H9 (cell line): ENCODE measurements around the gene TRMT61A. TPM values are rescaled to one million over a fixed set of nuclear protein-coding genes. Genes with fewer than 3 reads are reported as not detected.

Source experiments
- DNase-seq: peaks from one replicate; pipeline ENCODE4 v3.0.0-alpha.2; 2017
- H2AFZ ChIP-seq: one replicate; pipeline ENCODE4 v1.6.1; 2013; ENCODE audit warnings: mild to moderate bottlenecking, low read length, control low read depth, moderate library complexity
- H2AK5ac ChIP-seq: 2 replicates; pipeline ENCODE4 v1.6.1; 2013; ENCODE audit warnings: low read length, control low read depth, mixed read lengths; ENCODE audit not compliant: insufficient read length
- H2BK120ac ChIP-seq: one replicate; pipeline ENCODE4 v1.6.1; 2013; ENCODE audit warnings: low read depth, mild to moderate bottlenecking, low read length, control low read depth, inconsistent platforms; ENCODE audit not compliant: poor library complexity, severe bottlenecking
- H2BK12ac ChIP-seq: 2 replicates; pipeline ENCODE4 v1.6.1; 2013; ENCODE audit warnings: low read length, control low read depth, mixed read lengths, low read depth; ENCODE audit not compliant: insufficient read length
- H2BK15ac ChIP-seq: 2 replicates; pipeline ENCODE4 v1.6.1; 2013; ENCODE audit warnings: low read depth, low read length, control low read depth
- H2BK20ac ChIP-seq: one replicate; pipeline ENCODE4 v1.6.1; 2013; ENCODE audit warnings: low read depth, mild to moderate bottlenecking, low read length, control low read depth, inconsistent platforms; ENCODE audit not compliant: poor library complexity, severe bottlenecking
- H2BK5ac ChIP-seq: 2 replicates; pipeline ENCODE4 v1.6.1; 2013; ENCODE audit warnings: low read length, control low read depth, mixed read lengths; ENCODE audit not compliant: insufficient read length
- H3K14ac ChIP-seq: 2 replicates; pipeline ENCODE4 v1.6.1; 2013; ENCODE audit warnings: low read length, control low read depth; ENCODE audit not compliant: insufficient read depth
- H3K18ac ChIP-seq: 2 replicates; pipeline ENCODE4 v1.6.1; 2013; ENCODE audit warnings: low read depth, mild to moderate bottlenecking, mixed read lengths, low read length, control low read depth; ENCODE audit not compliant: insufficient read length
- H3K23ac ChIP-seq: 2 replicates; pipeline ENCODE4 v1.6.1; 2013; ENCODE audit warnings: low read length, control low read depth, mixed read lengths, low read depth; ENCODE audit not compliant: insufficient read length
- H3K23me2 ChIP-seq: 2 replicates; pipeline ENCODE4 v1.6.1; 2013; ENCODE audit warnings: low read depth, mild to moderate bottlenecking, mixed read lengths, low read length, control low read depth; ENCODE audit not compliant: insufficient read length, poor library complexity, severe bottlenecking
- H3K27ac ChIP-seq: 2 replicates; pipeline ENCODE4 v1.5.1; 2013; ENCODE audit warnings: low read length, control low read depth, mixed read lengths, low read depth; ENCODE audit not compliant: insufficient read length
- H3K27me3 ChIP-seq: 2 replicates; pipeline ENCODE4 v1.6.1; 2013; ENCODE audit warnings: low read length, control low read depth, inconsistent platforms; ENCODE audit not compliant: insufficient read depth
- H3K4ac ChIP-seq: 2 replicates; pipeline ENCODE4 v1.6.1; 2013; ENCODE audit warnings: low read depth, mild to moderate bottlenecking, control low read depth, inconsistent platforms, low read length, moderate library complexity
- H3K4me1 ChIP-seq: 2 replicates; pipeline ENCODE4 v1.6.1; 2013; ENCODE audit warnings: low read length, control low read depth, inconsistent platforms; ENCODE audit not compliant: insufficient read depth
- H3K4me2 ChIP-seq: 2 replicates; pipeline ENCODE4 v1.6.1; 2013; ENCODE audit warnings: low read length, control low read depth, mixed read lengths; ENCODE audit not compliant: insufficient read length, insufficient read depth
- H3K56ac ChIP-seq: 2 replicates; pipeline ENCODE4 v1.6.1; 2013; ENCODE audit warnings: low read depth, mild to moderate bottlenecking, mixed read lengths, low read length, control low read depth; ENCODE audit not compliant: insufficient read length
- H3K79me1 ChIP-seq: 2 replicates; pipeline ENCODE4 v1.6.1; 2013; ENCODE audit warnings: low read depth, mild to moderate bottlenecking, moderate library complexity, low read length, control low read depth, inconsistent platforms; ENCODE audit not compliant: insufficient read depth, poor library complexity, severe bottlenecking
- H3K79me2 ChIP-seq: 2 replicates; pipeline ENCODE4 v1.6.1; 2013; ENCODE audit warnings: low read length, control low read depth, inconsistent platforms; ENCODE audit not compliant: insufficient read depth
- H3K9ac ChIP-seq: 2 replicates; pipeline ENCODE4 v1.6.1; 2013; ENCODE audit warnings: low read length, control low read depth, mixed read lengths; ENCODE audit not compliant: insufficient read length; ENCODE audit errors: extremely low read depth
- H3K9me3 ChIP-seq: one replicate; pipeline ENCODE4 v1.6.1; 2013; ENCODE audit warnings: low read depth, low read length, inconsistent platforms; ENCODE audit not compliant: control insufficient read depth
- H3T11ph ChIP-seq: one replicate; pipeline ENCODE4 v1.6.1; 2013; ENCODE audit warnings: mild to moderate bottlenecking, low read length, control low read depth, inconsistent platforms
- H4K20me1 ChIP-seq: one replicate; pipeline ENCODE4 v1.6.1; 2013; ENCODE audit not compliant: control insufficient read depth, insufficient read length, insufficient read depth
- H4K5ac ChIP-seq: 2 replicates; pipeline ENCODE4 v1.6.1; 2013; ENCODE audit warnings: low read depth, mild to moderate bottlenecking, mixed read lengths, low read length, control low read depth; ENCODE audit not compliant: insufficient read length
- H4K8ac ChIP-seq: replicated peaks from 2 replicates; pipeline ENCODE4 v1.6.1; 2013; ENCODE audit warnings: low read length, control low read depth, mixed read lengths, low read depth; ENCODE audit not compliant: insufficient read length
- H4K91ac ChIP-seq: 2 replicates; pipeline ENCODE4 v1.6.1; 2013; ENCODE audit warnings: low read depth, mild to moderate bottlenecking, moderate library complexity, mixed read lengths, low read length, control low read depth; ENCODE audit not compliant: insufficient read length
- H3K27ac Mint-ChIP-seq, 3 experiments: 2 replicates in 2 of 3; 3 replicates in 1 of 3; pipeline ENCODE4 v1.8.0; 2020 to 2021; ENCODE audit warnings: mixed read lengths in 3 of 3, mild to moderate bottlenecking in 1 of 3, moderate library complexity in 1 of 3
- H3K27me3 Mint-ChIP-seq: 2 replicates; pipeline ENCODE4 v1.8.0; 2021; ENCODE audit warnings: low read depth, mild to moderate bottlenecking, moderate library complexity, mixed read lengths
- H3K36me3 Mint-ChIP-seq, 3 experiments: 2 replicates in 2 of 3; 3 replicates in 1 of 3; pipeline ENCODE4 v1.8.0; 2020 to 2021; ENCODE audit warnings: low read depth in 3 of 3, mixed read lengths in 3 of 3; ENCODE audit not compliant: insufficient read depth in 1 of 3
- H3K4me1 Mint-ChIP-seq, 2 experiments: 2 replicates each; pipeline ENCODE4 v1.8.0; 2020; ENCODE audit warnings: mixed read lengths in 2 of 2
- H3K4me3 Mint-ChIP-seq, 2 experiments: 2 replicates in 1 of 2; 3 replicates in 1 of 2; pipeline ENCODE4 v1.8.0; 2020 to 2021; ENCODE audit warnings: mild to moderate bottlenecking in 2 of 2, mixed read lengths in 2 of 2, moderate library complexity in 1 of 2
- H3K9me3 Mint-ChIP-seq, 2 experiments: 2 replicates in 1 of 2; 3 replicates in 1 of 2; pipeline ENCODE4 v1.8.0; 2020; ENCODE audit warnings: mild to moderate bottlenecking in 2 of 2, mixed read lengths in 2 of 2, moderate library complexity in 1 of 2
- WGBS: extraction: QIAGEN DNeasy Blood & Tissue Kit; methylation state at CpG from one replicate; pipeline ENCODE4 v1.1.7; 2013; ENCODE audit warnings: missing lambda C conversion rate, low lambda C conversion rate, mixed read lengths; ENCODE audit not compliant: insufficient read length; ENCODE audit errors: extremely low coverage; 5-methylcytosine and 5-hydroxymethylcytosine counted together
- total RNA-seq: library from RNA; stranded (reverse); gene quantifications from 2 replicates; pipeline ENCODE4 v1.2.1, GENCODE V29; 2021
- TF ChIP-seq, protein P1 (sequence below): fragments of 200-600 bp; sonication (generic); conservative IDR thresholded peaks from 3 replicates; pipeline ENCODE4 v1.8.0; 2021; ENCODE audit warnings: antibody characterized with exemption, mild to moderate bottlenecking

Gene TRMT61A
- total RNA-seq, 1 experiment from 2014 or later: 21.9 TPM

DNA sequence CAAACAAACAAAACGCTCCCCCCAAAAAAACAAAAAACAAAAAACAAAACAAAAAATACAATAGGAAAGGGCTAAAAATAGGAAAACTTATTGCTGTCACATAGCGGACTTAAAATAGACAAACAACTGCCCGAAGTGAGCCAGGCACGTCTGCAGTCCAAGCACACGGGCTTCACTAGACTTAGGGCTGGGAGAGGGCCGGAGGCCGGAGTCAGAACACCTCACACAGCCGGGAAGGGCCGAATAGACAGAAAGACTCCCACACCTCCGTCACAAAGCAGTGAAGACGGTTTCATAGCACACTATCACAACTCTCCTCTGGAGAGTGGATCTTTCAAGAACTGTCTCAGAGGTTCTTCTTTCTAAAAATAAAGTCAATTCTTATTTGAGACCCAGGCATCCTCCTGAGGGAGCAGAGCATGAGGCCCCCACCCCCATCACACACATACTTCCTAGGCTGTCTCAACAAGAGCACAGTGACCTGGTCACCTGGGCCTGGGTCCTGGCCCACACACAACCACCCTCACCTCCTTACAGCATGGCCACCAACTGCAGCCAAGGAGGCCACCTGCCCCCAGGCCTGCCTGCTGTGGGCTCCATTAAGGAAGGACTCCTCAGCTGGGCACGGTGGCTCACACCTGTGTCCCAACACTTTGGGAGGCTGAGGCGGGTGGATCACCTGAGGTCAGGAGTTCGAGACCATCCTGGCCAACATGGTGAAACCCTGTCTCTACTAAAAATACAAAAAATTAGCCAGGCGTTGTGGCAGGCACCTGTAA is 26.8 kb downstream of the TRMT61A start:
- Histone ChIP-seq H4K8ac (no peak overlapping the region), H3K23me2 (no peaks in the 10 kb centered on the region), H3K79me2 (peaks cover 7% of the 10 kb centered on the region; the same call in 1 of the 2 replicates), H3K18ac (no peak overlapping the region), H2BK20ac (no peak overlapping the region), H3T11ph (no peak overlapping the region), H3K23ac (no peak overlapping the region), H2BK15ac (no peak overlapping the region), H3K4me1 (no peaks in the 10 kb centered on the region), H2AFZ (no peak overlapping the region), H2BK12ac (no peak overlapping the region), H3K4me2 (no peak overlapping the region), H3K9ac (no peak overlapping the region), H3K14ac (no peak overlapping the region), H3K56ac (no peak overlapping the region), H3K79me1 (peaks cover 10% of the 10 kb centered on the region), H4K20me1 (no peaks in the 10 kb centered on the region), H3K4ac (no peak overlapping the region), H2BK120ac (no peak overlapping the region), H4K5ac (no peak overlapping the region), H4K91ac (no peak overlapping the region), H2BK5ac (no peak overlapping the region), H3K9me3 (no peaks in the 10 kb centered on the region), H2AK5ac (no peak overlapping the region), H3K27me3 (no peaks in the 10 kb centered on the region), H3K27ac (no peak overlapping the region)
- DNase-seq: no peak
- Mint-ChIP-seq H3K4me3 (peak overlapping the region in 1 of 2 experiments; percentile 15; a peak in 1 of 5 replicates), H3K27ac (peak overlapping the region in 1 of 3 experiments; percentile 66; a peak in 1 of 7 replicates), H3K27me3 (no peaks in the 10 kb centered on the region), H3K4me1 (peaks cover 6 to 14% of the 10 kb centered on the region in 2 experiments), H3K9me3 (no peaks in the 10 kb centered on the region), H3K36me3 (peaks cover 14 to 29% (median 20%) of the 10 kb centered on the region in 3 experiments; a peak in 6 of 7 replicates)
- no CpG with 5 or more reads among the region's 15 CpGs for WGBS
- TF ChIP-seq, protein P1, sequence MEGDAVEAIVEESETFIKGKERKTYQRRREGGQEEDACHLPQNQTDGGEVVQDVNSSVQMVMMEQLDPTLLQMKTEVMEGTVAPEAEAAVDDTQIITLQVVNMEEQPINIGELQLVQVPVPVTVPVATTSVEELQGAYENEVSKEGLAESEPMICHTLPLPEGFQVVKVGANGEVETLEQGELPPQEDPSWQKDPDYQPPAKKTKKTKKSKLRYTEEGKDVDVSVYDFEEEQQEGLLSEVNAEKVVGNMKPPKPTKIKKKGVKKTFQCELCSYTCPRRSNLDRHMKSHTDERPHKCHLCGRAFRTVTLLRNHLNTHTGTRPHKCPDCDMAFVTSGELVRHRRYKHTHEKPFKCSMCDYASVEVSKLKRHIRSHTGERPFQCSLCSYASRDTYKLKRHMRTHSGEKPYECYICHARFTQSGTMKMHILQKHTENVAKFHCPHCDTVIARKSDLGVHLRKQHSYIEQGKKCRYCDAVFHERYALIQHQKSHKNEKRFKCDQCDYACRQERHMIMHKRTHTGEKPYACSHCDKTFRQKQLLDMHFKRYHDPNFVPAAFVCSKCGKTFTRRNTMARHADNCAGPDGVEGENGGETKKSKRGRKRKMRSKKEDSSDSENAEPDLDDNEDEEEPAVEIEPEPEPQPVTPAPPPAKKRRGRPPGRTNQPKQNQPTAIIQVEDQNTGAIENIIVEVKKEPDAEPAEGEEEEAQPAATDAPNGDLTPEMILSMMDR: no peak
